Measurements from ENCODE around the gene LYAR. TPM values are rescaled to one million over a fixed set of nuclear protein-coding genes. Genes with fewer than 3 reads are reported as not detected.

LYAR gene
- polyA plus RNA-seq, 1 of the 3 experiments (the other 2 are of a cell fraction), result 11.2 TPM

GRCh38 chr4:4325321-4325720 is 35.4 kb upstream of the LYAR start:
- Histone ChIP-seq H3K27me3 (ENCODE audit: insufficient read depth) (no peaks in the 10 kb centered on the region), H3K4me3 (ENCODE audit: low read depth in 2 of 2, low read length in 1 of 2) (no peak overlapping the region), H3K4me2 (no peak overlapping the region), H2AFZ (ENCODE audit: low read depth) (no peak overlapping the region), H3K9ac (no peak overlapping the region), H4K20me1 (ENCODE audit: insufficient read depth) (no peaks in the 10 kb centered on the region), H3F3A (replicated peaks; ENCODE audit: insufficient read depth) (no peaks in the 10 kb centered on the region), H3K9me2 (no peaks in the 10 kb centered on the region), H3K79me2 (ENCODE audit: insufficient read depth) (no peaks in the 10 kb centered on the region), H3K27ac (ENCODE audit: low read depth in 2 of 2, low read length in 1 of 2) (no peak overlapping the region), H3K4me1 (ENCODE audit: control insufficient read depth in 1 of 2, insufficient read depth in 2 of 2, low read depth in 1 of 2, low read length in 1 of 2) (no peaks in the 10 kb centered on the region; a peak in 1 of 4 replicates), H3K9me3 (no peaks in the 10 kb centered on the region), H3K36me3 (replicated peaks in 1 of 2; ENCODE audit: control insufficient read depth in 1 of 2, insufficient read depth in 2 of 2, low read length in 1 of 2) (peaks cover 3 to 16% of the 10 kb centered on the region in 2 experiments)
- ChIA-PET CTCF (interaction anchor here (1.4 to 1.8 kb wide), 3 partner anchors 10 to 15 kb away, joined by 3 to 6 read pairs (median 4); no protein-coding TSS in a partner anchor), POLR2A (no interaction called here)
- no peak for TF ChIP-seq NFIC (IDR thresholded peaks at IDR 0.05; ENCODE audit: borderline replicate concordance)
- no peak for TF ChIP-seq SIN3A (IDR thresholded peaks at IDR 0.05; ENCODE audit: borderline replicate concordance, low read depth, low read length)
- TF ChIP-seq, protein P1, sequence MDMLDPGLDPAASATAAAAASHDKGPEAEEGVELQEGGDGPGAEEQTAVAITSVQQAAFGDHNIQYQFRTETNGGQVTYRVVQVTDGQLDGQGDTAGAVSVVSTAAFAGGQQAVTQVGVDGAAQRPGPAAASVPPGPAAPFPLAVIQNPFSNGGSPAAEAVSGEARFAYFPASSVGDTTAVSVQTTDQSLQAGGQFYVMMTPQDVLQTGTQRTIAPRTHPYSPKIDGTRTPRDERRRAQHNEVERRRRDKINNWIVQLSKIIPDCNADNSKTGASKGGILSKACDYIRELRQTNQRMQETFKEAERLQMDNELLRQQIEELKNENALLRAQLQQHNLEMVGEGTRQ (IDR thresholded peaks at IDR 0.05; ENCODE audit: borderline replicate concordance, low read depth, low read length), result no peak
- TF ChIP-seq FOSL2 (IDR thresholded peaks at IDR 0.05; ENCODE audit: borderline replicate concordance, low read depth), result no peak
- no peak for TF ChIP-seq TCF12 (IDR thresholded peaks at IDR 0.05)
- no peak for TF ChIP-seq USF1 (IDR thresholded peaks at IDR 0.05; ENCODE audit: borderline replicate concordance, low read depth)
- no peak for TF ChIP-seq RAD21 (IDR thresholded peaks at IDR 0.05; ENCODE audit: low read length)
- no peak for TF ChIP-seq EZH2phosphoT487 (IDR thresholded peaks at IDR 0.05; ENCODE audit: borderline replicate concordance, low read depth)
- TF ChIP-seq, protein P2, sequence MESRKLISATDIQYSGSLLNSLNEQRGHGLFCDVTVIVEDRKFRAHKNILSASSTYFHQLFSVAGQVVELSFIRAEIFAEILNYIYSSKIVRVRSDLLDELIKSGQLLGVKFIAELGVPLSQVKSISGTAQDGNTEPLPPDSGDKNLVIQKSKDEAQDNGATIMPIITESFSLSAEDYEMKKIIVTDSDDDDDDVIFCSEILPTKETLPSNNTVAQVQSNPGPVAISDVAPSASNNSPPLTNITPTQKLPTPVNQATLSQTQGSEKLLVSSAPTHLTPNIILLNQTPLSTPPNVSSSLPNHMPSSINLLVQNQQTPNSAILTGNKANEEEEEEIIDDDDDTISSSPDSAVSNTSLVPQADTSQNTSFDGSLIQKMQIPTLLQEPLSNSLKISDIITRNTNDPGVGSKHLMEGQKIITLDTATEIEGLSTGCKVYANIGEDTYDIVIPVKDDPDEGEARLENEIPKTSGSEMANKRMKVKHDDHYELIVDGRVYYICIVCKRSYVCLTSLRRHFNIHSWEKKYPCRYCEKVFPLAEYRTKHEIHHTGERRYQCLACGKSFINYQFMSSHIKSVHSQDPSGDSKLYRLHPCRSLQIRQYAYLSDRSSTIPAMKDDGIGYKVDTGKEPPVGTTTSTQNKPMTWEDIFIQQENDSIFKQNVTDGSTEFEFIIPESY (IDR thresholded peaks at IDR 0.05; ENCODE audit: borderline replicate concordance, low read depth), result no peak
- WGBS (ENCODE audit: low lambda C conversion rate), result 92% methylated on average over 5 of the region's 5 CpGs
- DNase-seq, result no peak

DNA sequence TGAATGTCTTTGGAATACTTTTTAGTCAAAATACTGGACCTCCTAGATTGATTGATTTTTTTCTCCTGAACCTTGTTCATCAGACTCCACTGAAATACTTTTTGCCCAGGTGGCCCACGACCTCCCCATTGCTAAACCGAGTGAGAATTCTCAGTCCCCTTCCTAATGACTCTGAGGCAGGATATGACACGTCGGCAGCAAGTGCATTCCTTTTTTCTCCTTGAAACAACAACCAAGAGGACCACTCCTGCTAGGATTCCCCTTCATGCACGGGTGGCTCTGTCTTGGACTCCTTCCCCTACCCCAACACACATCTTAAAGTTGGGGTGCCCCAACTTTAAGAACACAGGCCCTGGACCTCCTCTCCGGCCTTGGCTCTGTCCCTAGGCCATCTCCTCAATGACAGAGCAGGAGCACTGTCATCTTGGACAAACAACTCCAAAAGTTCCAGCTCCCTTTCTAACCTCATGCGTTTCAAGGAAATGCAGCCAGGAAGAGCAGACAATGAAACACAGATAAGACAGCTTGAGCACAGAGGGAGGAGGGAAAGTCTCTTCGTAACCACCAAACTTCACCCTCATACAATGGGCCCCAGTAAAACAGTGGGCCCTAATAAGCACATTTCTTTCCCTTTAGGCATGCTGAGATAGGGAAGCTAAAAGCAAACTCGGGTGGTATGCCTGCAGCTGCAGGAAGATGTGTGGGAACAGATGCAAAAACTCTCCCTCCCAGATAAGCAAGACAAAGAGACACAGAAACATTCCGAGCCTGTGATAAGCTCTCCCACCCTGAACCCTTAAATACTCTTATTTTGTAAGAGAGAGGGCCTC is 34.0 kb upstream of the LYAR start:
- POLR2A ChIA-PET, result no interaction called here
- WGBS (ENCODE audit: low lambda C conversion rate), result 86% methylated on average over 10 of the region's 10 CpGs
- no peak overlapping the region for H3K9ac ChIP-seq

More for the DNA sequence above, 34.0 kb upstream of the LYAR start:
- H3K9me3 ChIP-seq, result no peaks in the 10 kb centered on the region
- no peak overlapping the region for H2AFZ ChIP-seq (ENCODE audit: low read depth)
- no peaks in the 10 kb centered on the region; a peak in 1 of 4 replicates for H3K4me1 ChIP-seq (ENCODE audit: control insufficient read depth in 1 of 2, insufficient read depth in 2 of 2, low read depth in 1 of 2, low read length in 1 of 2)
- H3F3A ChIP-seq (replicated peaks; ENCODE audit: insufficient read depth), result no peaks in the 10 kb centered on the region
- H3K4me2 ChIP-seq, result no peak overlapping the region
- no peak for TF ChIP-seq REST (IDR thresholded peaks at IDR 0.05; ENCODE audit: low read depth, low read length)
- TF ChIP-seq, protein P1 (IDR thresholded peaks at IDR 0.05; ENCODE audit: borderline replicate concordance, low read depth, low read length), result no peak
- TF ChIP-seq POLR2AphosphoS5 (IDR thresholded peaks at IDR 0.05; ENCODE audit: low read depth, low read length), result no peak
- TF ChIP-seq EP300 (IDR thresholded peaks at IDR 0.05; ENCODE audit: borderline replicate concordance in 1 of 2, low read depth in 1 of 2, low read length in 1 of 2), result no peak
- no peak for TF ChIP-seq FOSL2 (IDR thresholded peaks at IDR 0.05; ENCODE audit: borderline replicate concordance, low read depth)
- TF ChIP-seq NRF1 (IDR thresholded peaks at IDR 0.05; ENCODE audit: low read depth, low read length), result no peak
- DNase-seq, result no peak
- H4K20me1 ChIP-seq (ENCODE audit: insufficient read depth), result no peaks in the 10 kb centered on the region
- no peaks in the 10 kb centered on the region for H3K79me2 ChIP-seq (ENCODE audit: insufficient read depth)
- H3K36me3 ChIP-seq (replicated peaks in 1 of 2; ENCODE audit: control insufficient read depth in 1 of 2, insufficient read depth in 2 of 2, low read length in 1 of 2), result peaks cover 6 to 20% of the 10 kb centered on the region in 2 experiments
- H3K4me3 ChIP-seq (ENCODE audit: low read depth in 2 of 2, low read length in 1 of 2), result no peak overlapping the region
- no peak overlapping the region for H3K27ac ChIP-seq (ENCODE audit: low read depth in 2 of 2, low read length in 1 of 2)
- CTCF ChIA-PET, result interaction anchor here (1.0 to 1.8 kb wide), 4 partner anchors 12 to 64 kb away, joined by 3 to 6 read pairs (median 3); no protein-coding TSS in a partner anchor
- H3K9me2 ChIP-seq, result no peaks in the 10 kb centered on the region
- no peaks in the 10 kb centered on the region for H3K27me3 ChIP-seq (ENCODE audit: insufficient read depth)

Data from SK-N-SH (cell line).